HL-60/S4 (cell line): ENCODE results near the gene VWCE.

Source experiments
- in situ Hi-C: fragments of 300-500 bp; cut with MboI; formaldehyde crosslinking; loops from 2 replicates; pipeline ENCODE4 v1.14.3; 2022; ENCODE audit warnings: low sequenced_read_pairs

VWCE gene

GRCh38 chr11:61329871-61330270, 34.8 kb upstream of the VWCE start:
- in situ Hi-C loops, result loop anchor here (10.0 kb wide), 1 partner anchor 55 kb away; no protein-coding TSS in a partner anchor

GRCh38 chr11:61328351-61328750, 33.2 kb upstream of the VWCE start:
- in situ Hi-C loops, result no loop called here

- in situ Hi-C loops, result no loop called here
Observed at GRCh38 chr11:61327669-61328071, 32.6 kb upstream of the VWCE start.

- in situ Hi-C loops, result no loop called here
Observed at GRCh38 chr11:61325649-61326414, 30.7 kb upstream of the VWCE start.

- in situ Hi-C loops, result no loop called here
Observed at GRCh38 chr11:61315260-61315659, 20.1 kb upstream of the VWCE start.

GRCh38 chr11:61310749-61311148, 15.6 kb upstream of the VWCE start:
- in situ Hi-C loops, result no loop called here

GRCh38 chr11:61309739-61310138, 14.6 kb upstream of the VWCE start:
- in situ Hi-C loops, result no loop called here

GRCh38 chr11:61309141-61309540, 14.0 kb upstream of the VWCE start:
- in situ Hi-C loops, result no loop called here

- in situ Hi-C loops, result no loop called here
Observed at GRCh38 chr11:61307354-61307753, 12.2 kb upstream of the VWCE start.

GRCh38 chr11:61306221-61306620, 11.1 kb upstream of the VWCE start:
- in situ Hi-C loops, result no loop called here

GRCh38 chr11:61305417-61305816, 10.3 kb upstream of the VWCE start:
- in situ Hi-C loops, result no loop called here

GRCh38 chr11:61303725-61304124, 8.6 kb upstream of the VWCE start:
- in situ Hi-C loops, result no loop called here

- in situ Hi-C loops, result no loop called here
Observed at GRCh38 chr11:61302550-61302949, 7.4 kb upstream of the VWCE start.

GRCh38 chr11:61298663-61299244, 3.6 kb upstream of the VWCE start:
- in situ Hi-C loops, result no loop called here

- in situ Hi-C loops, result no loop called here
Observed at GRCh38 chr11:61297746-61298145, 2.6 kb upstream of the VWCE start.

- in situ Hi-C loops, result no loop called here
Observed at GRCh38 chr11:61297341-61297740, 2.2 kb upstream of the VWCE start.

GRCh38 chr11:61295596-61295926, 445 bp upstream of the VWCE start:
- in situ Hi-C loops, result no loop called here

GRCh38 chr11:61293867-61294716, 1.0 kb downstream of the VWCE start:
- in situ Hi-C loops, result no loop called here

GRCh38 chr11:61292356-61292755, 2.8 kb downstream of the VWCE start:
- in situ Hi-C loops, result no loop called here

- in situ Hi-C loops, result no loop called here
Observed at GRCh38 chr11:61290905-61291690, 4.0 kb downstream of the VWCE start.

- in situ Hi-C loops, result no loop called here
Observed at GRCh38 chr11:61287338-61287977, 7.7 kb downstream of the VWCE start.
